Activated B cell treated with CpG ODN at 0.5 μM for 24 hours (primary cell): ENCODE results near the gene TREX2. TPM values are rescaled to one million over a fixed set of nuclear protein-coding genes. Genes with fewer than 3 reads are reported as not detected.

Experiments used
- ATAC-seq: fragments of 200-7000 bp; cut with Tn5 transposase; one replicate; pipeline ENCODE4 v1.10.0; 2021; ENCODE audit warnings: low read depth, mild to moderate bottlenecking, moderate library complexity
- CTCF ChIA-PET: fragments of 350-600 bp; sonication (Branson Sonifier 250); formaldehyde crosslinking; loops from one replicate; lab custom pipeline; 2021; ENCODE audit warnings: antibody characterized with exemption; lab: Charles Lee
- POLR2A ChIA-PET: fragments of 350-600 bp; sonication (Branson Sonifier 250); formaldehyde crosslinking; loops from one replicate; lab custom pipeline; 2021; ENCODE audit warnings: antibody characterized with exemption; lab: Charles Lee
- DNase-seq: peaks from one replicate; pipeline ENCODE4 v3.0.0; 2022
- H3K27ac Mint-ChIP-seq: one replicate; pipeline ENCODE4 v1.8.0; 2020; ENCODE audit warnings: mixed read lengths
- H3K27me3 Mint-ChIP-seq: one replicate; pipeline ENCODE4 v1.8.0; 2021; ENCODE audit warnings: mixed read lengths
- H3K36me3 Mint-ChIP-seq: one replicate; pipeline ENCODE4 v1.8.0; 2021; ENCODE audit warnings: low read depth, mixed read lengths
- H3K4me1 Mint-ChIP-seq: one replicate; pipeline ENCODE4 v1.8.0; 2021; ENCODE audit warnings: mixed read lengths
- H3K4me3 Mint-ChIP-seq: one replicate; pipeline ENCODE4 v1.8.0; 2020; ENCODE audit warnings: mild to moderate bottlenecking, mixed read lengths
- H3K9me3 Mint-ChIP-seq: one replicate; pipeline ENCODE4 v1.8.0; 2020; ENCODE audit warnings: mixed read lengths
- intact Hi-C: fragments of 100-400 bp; cut with micrococcal nuclease; formaldehyde crosslinking; loops from one replicate; pipeline ENCODE4 v1.15.1; 2024
- total RNA-seq: library from RNA; stranded (reverse); gene quantifications from 2 replicates; pipeline ENCODE4 v1.2.3, GENCODE V29; 2022
- TF ChIP-seq, protein P1 (sequence below): fragments of 200-600 bp; IDR thresholded peaks from one replicate; pipeline ENCODE4 v1.8.0; 2022; ENCODE audit warnings: antibody characterized with exemption, mild to moderate bottlenecking

TREX2 gene
- total RNA-seq, 1 donor from 2014 or later = 3.2 TPM

DNA sequence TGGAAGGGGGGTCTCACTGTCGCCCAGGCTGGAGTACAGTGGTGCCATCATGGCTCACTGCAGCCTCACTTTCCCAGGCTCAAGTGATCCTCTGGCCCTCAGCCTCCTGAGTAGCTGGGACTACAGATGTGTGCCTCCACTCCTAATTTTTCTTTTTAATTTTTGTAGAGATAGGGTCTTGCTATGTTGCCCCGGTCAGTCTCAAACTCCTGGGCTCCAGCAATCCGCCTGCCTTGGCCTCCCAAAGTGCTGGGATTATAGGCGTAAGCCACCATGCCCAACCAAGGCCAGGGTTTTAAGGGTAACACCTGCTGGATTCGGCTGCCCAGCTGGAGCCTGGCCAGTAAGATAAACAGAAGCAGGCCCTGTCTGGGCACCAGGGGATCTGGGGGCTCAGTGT lies 3.4 kb downstream of the TREX2 start:
- Mint-ChIP-seq H3K4me3 (no peak overlapping the region), H3K9me3 (no peaks in the 10 kb centered on the region), H3K4me1 (no peaks in the 10 kb centered on the region), H3K36me3 (no peaks in the 10 kb centered on the region), H3K27me3 (peaks cover 2% of the 10 kb centered on the region), H3K27ac (no peak overlapping the region)
- ChIA-PET CTCF (no interaction called here), POLR2A (no interaction called here)
- DNase-seq = no peak
- ATAC-seq = no peak
- intact Hi-C loops = no loop called here
- TF ChIP-seq, protein P1, sequence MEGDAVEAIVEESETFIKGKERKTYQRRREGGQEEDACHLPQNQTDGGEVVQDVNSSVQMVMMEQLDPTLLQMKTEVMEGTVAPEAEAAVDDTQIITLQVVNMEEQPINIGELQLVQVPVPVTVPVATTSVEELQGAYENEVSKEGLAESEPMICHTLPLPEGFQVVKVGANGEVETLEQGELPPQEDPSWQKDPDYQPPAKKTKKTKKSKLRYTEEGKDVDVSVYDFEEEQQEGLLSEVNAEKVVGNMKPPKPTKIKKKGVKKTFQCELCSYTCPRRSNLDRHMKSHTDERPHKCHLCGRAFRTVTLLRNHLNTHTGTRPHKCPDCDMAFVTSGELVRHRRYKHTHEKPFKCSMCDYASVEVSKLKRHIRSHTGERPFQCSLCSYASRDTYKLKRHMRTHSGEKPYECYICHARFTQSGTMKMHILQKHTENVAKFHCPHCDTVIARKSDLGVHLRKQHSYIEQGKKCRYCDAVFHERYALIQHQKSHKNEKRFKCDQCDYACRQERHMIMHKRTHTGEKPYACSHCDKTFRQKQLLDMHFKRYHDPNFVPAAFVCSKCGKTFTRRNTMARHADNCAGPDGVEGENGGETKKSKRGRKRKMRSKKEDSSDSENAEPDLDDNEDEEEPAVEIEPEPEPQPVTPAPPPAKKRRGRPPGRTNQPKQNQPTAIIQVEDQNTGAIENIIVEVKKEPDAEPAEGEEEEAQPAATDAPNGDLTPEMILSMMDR = no peak

GRCh38 chrX:153441981-153442380 lies 3.9 kb downstream of the TREX2 start:
- ChIA-PET CTCF (no interaction called here), POLR2A (no interaction called here)
- Mint-ChIP-seq H3K9me3 (no peaks in the 10 kb centered on the region), H3K4me1 (no peaks in the 10 kb centered on the region), H3K27me3 (peaks cover 2% of the 10 kb centered on the region), H3K4me3 (no peak overlapping the region), H3K27ac (no peak overlapping the region), H3K36me3 (no peaks in the 10 kb centered on the region)
- TF ChIP-seq, protein P1 = no peak
- no peak for ATAC-seq
- intact Hi-C loops = no loop called here
- no peak for DNase-seq

DNA sequence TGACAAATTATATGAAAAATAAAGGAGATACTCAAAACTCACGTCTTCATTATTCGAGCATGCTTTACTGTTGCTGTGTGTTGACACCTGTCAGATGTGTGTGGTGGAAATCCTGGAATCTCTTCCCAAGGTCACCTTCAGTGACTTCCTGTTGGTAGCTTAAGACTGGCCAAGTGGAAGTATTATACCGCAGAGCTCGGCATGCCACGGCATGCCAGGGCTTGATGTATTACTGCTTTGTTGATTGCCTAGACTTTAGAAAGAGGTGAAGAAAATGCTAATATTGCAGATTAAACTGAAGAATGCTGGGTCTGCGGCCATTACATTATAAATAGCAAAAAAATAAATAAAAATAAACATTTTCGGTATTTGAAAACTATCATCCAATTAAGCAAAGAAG lies 4.6 kb downstream of the TREX2 start:
- Mint-ChIP-seq H3K4me3 (no peak overlapping the region), H3K27ac (no peak overlapping the region), H3K4me1 (no peaks in the 10 kb centered on the region), H3K9me3 (no peaks in the 10 kb centered on the region), H3K36me3 (no peaks in the 10 kb centered on the region), H3K27me3 (peaks cover 2% of the 10 kb centered on the region)
- ChIA-PET POLR2A (no interaction called here), CTCF (interaction anchor here (1.8 kb wide), 1 partner anchor 409 kb away, joined by 4 read pairs; no protein-coding TSS in a partner anchor)
- ATAC-seq (no peak), DNase-seq (no peak)
- TF ChIP-seq, protein P1 = no peak
- intact Hi-C loops = no loop called here

- no peak overlapping the region for H3K4me3 Mint-ChIP-seq
- H3K27me3 Mint-ChIP-seq = peaks cover 2% of the 10 kb centered on the region
- intact Hi-C loops = no loop called here
- TF ChIP-seq, protein P1 = no peak
- DNase-seq (no peak), ATAC-seq (no peak)
- H3K9me3 Mint-ChIP-seq = no peaks in the 10 kb centered on the region
- H3K36me3 Mint-ChIP-seq = no peaks in the 10 kb centered on the region
- POLR2A ChIA-PET = no interaction called here
- CTCF ChIA-PET = interaction anchor here (1.8 kb wide), 1 partner anchor 408 kb away, joined by 4 read pairs; no protein-coding TSS in a partner anchor
- no peak overlapping the region for H3K27ac Mint-ChIP-seq
- no peaks in the 10 kb centered on the region for H3K4me1 Mint-ChIP-seq
Observed at GRCh38 chrX:153440556-153441135, 5.2 kb downstream of the TREX2 start.

DNA sequence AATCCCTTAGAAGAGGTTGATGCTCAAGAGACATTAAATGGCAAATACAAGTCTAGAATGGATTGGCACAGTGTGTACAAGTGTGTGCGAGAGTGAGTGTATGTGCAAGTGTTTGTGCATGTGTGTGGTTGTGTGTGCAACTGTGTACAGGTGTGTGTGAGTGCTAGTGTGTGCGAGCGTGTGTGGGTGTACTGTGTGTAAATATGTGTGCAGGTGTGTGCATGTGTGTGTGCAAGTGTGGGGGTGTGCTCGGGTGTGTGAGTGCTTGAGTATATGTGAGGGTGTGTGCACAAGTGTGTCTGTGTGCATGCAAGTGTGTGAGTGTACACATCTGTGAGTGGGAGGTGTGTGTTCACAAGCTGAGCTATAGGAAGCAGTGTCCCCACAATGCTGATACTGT lies 5.9 kb downstream of the TREX2 start:
- POLR2A ChIA-PET = no interaction called here
- intact Hi-C loops = no loop called here
- ATAC-seq (no peak), DNase-seq (no peak)
- Mint-ChIP-seq H3K36me3 (no peaks in the 10 kb centered on the region), H3K9me3 (no peaks in the 10 kb centered on the region), H3K27me3 (peaks cover 2% of the 10 kb centered on the region), H3K27ac (no peak overlapping the region), H3K4me3 (no peak overlapping the region), H3K4me1 (no peaks in the 10 kb centered on the region)
- CTCF ChIA-PET = interaction anchor here (1.8 kb wide), 1 partner anchor 407 kb away, joined by 4 read pairs; no protein-coding TSS in a partner anchor
- TF ChIP-seq, protein P1 = no peak
